ENCODE results near the gene TRERF1.
"Not testable (repeated sequence)": the region's sequence is repeated elsewhere in the genome, so short reads cannot be mapped to it uniquely, and the experiment has no call there.

TRERF1 gene

GRCh38 chr6:42451333-42452170, at the start of gene TRERF1:
Gene TRERF1 (minus strand): TSS chr6:42451926. CDS start chr6:42269590, 182,336 bp downstream.
- no peak for DNase-seq

DNA sequence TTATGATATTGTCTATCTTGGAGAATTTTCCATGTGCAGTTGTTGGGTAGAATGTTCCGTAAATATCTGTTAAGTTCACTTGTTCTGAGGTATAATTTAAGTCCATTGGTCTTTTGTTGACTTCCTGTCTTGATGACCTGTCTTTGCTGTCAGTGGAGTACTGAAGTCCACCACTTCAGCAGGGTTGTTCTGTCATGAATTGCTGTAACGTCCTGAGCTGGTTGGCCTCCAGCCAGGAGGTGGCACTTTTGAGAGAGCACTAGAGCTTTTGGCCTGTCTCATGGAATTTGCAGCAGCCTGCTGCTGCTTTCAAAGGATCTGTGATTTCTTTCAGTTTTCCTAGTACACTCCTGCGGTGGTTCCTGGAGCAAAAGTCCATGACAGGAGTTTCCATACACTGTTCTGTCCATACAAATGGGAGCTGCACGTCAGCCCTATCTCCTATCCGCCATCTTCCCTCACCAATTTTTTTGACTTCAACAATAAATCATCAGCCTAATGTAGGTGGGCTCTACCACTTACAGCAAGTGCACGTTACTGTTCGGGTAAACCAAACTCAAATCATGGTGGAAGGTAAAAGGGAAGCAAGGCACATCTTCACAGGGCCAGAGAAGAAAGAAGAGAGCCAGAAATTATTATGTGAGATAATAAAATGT, 46.9 kb upstream of the TRERF1 start:
- DNase-seq: no peak

DNA sequence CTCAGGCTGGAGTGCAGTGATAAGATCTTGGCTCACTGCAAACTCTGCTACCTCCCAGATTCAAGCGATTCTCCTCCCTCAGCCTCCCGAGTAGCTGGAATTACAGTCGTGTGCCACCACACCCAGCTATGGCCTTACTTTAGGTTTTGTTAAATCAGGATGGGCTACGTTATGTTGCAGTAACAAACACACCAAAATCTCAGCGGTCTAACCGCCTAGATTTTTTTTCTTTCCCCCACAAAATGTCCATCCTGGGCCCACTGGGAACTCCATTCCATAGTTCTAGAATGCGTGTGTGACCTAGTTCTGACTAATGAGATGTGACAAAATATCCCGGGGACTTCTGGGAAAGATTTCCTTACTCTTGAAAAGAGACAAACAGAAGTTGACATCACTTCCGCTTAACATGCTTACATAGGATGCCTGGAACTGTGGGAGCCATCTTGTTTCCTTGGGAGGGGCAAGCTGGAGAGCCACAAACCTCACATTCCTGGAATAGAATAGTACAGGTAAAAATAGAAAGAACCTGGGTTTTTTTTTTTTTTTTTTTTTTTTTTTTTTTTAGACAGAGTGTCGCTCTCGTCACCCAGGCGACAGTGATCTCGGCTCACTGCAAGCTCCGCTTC, 42.3 kb upstream of the TRERF1 start:
- DNase-seq: no peak

DNA sequence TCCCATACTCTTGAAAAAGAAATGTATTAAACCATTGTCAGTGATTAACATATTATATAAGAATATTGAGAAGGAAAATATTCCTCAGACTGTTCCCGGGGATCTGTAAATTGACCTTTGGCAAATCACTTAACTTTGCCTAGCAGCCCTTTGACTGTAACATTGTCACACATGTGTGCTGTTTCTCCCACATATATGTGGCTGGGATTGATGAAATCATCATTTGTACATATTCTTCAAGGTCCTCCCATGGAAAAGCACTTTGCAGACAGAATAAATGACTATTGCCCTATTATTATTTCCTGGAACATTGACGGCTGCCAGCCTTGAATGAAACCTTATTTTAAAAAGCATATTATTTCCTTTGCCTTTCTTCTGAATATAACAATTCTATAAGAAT, 36.4 kb upstream of the TRERF1 start:
- DNase-seq: no peak

DNA sequence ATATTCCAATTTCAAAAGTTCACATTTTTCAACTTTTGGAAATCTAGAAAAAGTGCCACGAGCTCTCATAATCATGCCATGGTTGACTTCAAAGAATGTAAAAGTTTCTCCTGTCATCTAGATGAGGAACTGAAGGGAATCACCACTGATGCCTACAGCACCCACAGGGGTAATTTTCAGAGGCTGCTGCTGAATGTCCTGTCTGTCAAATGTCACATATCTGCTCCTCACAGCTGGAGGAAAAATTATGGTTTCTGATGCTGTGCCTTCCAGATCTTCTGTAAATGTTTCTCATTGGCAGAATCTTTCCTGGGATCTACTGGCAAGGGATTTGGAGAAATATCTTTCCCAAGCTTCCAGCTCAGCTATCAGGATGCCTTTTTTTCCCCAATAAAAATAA, 32.5 kb upstream of the TRERF1 start:
- no peak for DNase-seq

DNA sequence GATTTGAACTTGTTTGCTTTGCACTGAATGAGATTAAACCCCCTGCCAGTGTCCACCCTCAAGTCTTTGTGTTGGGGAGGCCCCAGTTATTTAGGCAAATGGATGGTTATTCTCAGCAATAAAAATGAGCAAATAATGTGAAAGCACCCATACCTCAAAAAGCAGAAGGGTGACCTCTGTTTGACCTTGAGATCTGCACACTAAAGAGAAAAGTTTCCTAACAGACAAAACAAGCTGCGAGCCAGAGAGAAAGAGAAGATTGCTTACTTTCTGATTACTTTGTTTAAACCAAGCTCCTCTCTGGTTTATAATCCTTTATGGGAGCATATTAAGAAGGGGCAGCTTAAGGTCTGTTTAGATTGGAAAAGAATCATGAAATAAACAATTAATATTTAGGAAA, 30.4 kb upstream of the TRERF1 start:
- DNase-seq: no peak

GRCh38 chr6:42471714-42472113, 20.0 kb upstream of the TRERF1 start:
- DNase-seq: no peak

- DNase-seq: no peak
Observed at GRCh38 chr6:42471142-42471541, 19.4 kb upstream of the TRERF1 start.

- DNase-seq: no peak
Observed at GRCh38 chr6:42468273-42468672, 16.5 kb upstream of the TRERF1 start.

DNA sequence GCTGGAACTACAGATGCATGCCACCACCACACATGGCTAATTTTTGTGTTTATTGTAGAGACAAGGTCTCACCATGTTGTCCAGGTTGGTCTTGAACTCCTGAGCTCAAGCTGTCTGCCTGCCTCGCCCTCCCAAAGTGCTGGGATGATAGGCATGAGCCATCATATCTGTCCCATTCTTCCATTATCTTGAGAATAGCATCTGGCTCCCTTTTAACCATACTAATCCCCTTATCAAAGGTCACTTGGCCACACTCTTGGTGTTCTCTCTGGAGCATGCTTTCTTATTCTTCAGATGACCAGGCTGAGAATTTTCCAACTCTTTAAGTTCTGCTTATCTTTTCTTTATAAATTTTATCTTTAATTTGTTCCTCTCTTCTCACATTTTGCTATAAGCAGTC, 15.9 kb upstream of the TRERF1 start:
- no peak for DNase-seq

DNA sequence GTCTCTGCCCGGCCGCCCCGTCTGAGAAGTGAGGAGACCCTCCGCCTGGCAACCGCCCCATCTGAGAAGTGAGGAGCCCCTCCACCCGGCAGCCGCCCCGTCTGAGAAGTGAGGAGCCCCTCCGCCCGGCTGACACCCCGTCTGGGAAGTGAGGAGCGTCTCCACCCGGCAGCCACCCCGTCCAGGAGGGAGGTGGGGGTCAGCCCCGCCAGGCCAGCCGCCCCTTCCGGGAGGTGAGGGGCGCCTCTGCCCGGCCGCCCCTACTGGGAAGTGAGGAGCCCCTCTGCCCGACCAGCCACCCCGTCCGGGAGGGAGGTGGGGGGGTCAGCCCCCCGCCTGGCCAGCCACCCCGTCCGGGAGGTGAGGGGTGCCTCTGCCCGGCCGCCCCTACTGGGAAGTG, 14.7 kb upstream of the TRERF1 start:
- DNase-seq: not testable (repeated sequence)

DNA sequence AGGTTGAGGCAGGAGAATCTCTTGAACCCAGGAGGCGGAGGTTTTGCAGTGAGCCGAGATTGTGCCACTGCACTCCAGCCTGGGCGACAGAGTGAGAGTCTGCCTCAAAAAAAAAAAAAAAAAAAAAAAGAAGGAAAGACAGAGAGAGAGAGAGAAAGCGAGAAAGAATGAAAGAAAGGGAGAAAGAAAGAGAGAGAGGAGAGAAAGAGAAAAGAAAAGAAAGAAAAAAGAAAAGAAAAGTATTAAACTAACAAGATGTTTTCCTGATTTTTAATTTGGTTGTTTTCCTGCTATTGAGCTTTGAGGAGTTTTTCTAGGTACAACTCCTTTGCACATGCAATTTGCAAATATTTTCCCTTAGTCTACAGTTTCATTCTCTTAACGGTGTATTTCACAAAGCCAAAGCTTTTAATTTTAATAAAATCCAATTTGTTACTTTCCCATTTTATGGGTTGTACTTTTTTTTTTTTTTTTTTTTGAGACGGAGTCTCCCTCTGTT, 10.8 kb upstream of the TRERF1 start:
- no peak for DNase-seq

GRCh38 chr6:42460883-42461282, 9.2 kb upstream of the TRERF1 start:
- no peak for DNase-seq

GRCh38 chr6:42459888-42460287, 8.2 kb upstream of the TRERF1 start:
- no peak for DNase-seq

DNA sequence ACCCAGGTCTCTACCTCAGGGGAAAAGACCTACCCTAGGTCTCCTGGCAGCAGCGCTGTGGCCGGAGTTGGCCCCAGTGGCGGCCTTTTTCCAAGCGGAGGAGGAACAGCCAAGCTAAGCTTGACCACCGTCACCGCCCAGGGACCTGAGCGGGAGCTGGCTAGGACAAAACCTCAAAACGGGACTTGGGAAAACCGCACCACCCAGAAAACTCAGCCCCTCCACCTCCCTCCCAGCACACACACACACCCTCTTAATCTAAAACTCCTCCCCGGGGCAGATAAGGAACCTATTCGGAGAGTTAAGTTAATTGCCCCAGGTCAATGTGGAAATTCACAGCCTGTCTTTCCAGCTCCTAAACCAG, 2.7 kb upstream of the TRERF1 start:
- DNase-seq: no peak

- DNase-seq: no peak
Observed at GRCh38 chr6:42453654-42454427, 2.1 kb upstream of the TRERF1 start.

DNA sequence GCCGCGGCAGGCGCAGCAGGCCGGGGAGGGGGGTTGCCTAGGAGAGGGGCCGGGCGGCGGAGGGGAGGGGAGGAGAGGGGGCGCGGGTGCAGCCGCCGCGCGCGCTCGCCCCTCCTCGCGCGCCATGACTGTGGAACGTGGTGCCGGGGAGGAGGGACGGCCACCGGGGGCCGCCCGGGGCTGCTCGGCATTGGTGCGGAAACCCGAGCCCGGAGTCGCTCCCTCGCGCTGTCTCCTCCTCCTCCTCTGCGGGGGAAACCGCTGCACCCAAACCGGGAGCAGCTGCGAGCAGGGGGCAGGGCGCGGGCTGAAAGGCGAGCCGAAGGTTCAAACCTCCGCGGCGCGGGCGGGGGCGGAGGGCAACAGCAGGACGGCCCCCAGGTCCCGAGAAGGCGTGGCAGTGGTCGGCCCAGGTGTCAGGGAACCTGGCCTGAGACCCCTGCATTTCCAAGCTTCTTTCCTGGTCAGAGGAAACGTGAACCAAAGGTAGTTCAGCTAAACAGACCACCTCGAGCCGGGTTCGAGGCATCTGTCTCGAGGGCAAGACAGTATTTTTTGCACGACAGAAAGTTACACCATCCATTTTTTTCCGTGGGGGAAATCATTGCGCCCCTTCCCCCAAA, 1.4 kb upstream of the TRERF1 start:
- no peak for DNase-seq

DNA sequence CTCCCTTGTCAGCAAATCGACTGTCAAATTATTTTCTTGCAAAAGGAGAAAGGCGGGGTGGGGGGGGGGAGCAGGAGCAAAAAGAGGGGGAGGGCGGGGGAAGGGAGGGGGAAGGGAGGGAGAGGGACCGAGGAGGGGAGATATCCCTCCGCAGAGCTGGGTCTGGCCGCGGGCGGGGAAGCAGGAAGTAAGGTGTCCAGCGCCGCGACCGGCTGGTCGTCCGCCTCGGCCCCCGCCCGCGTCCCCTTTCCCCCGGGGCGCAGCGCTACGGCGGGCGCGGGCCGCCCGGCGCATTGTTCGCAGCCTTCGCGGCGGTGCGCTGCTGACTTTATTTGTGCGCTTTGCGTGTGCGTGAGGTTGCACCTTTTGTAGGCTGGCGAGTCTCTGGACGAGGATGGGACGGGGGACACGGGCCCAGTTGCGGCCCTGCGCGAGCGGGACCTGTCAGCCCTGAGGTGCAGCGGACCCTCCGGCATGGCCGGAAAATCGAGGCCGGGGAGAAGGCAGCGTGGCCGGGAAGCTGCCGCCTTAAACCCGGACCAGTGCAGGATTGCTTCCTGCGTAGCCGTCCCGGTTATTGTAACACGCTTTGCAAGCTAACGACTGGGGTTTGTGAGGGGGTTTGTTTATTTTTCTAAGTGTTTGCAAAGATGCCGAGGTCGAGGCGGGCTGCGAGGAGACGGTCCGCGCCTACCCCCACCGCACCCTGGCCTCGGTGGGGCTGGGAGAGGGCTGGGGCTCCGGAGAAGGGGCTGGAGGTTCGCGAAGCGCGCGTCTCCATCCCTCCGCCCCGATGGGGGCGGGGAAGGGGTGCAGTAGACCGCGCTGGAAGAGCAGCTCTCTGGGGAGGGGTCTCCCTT, 675 bp upstream of the TRERF1 start:
- DNase-seq: no peak

- DNase-seq: no peak
Observed at GRCh38 chr6:42450477-42451332, 1.0 kb downstream of the TRERF1 start.

GRCh38 chr6:42449917-42450476, 1.7 kb downstream of the TRERF1 start:
- DNase-seq: no peak

Data from SIG-M5 (cell line).